Erythroblast (primary cell): ENCODE measurements around the gene HELZ2.

Experiments used
- GATA1 ChIP-seq: IDR thresholded peaks from 2 replicates; pipeline ENCODE4 v1.6.1; 2011; ENCODE audit warnings: low read depth, mild to moderate bottlenecking, control low read depth, low read length, moderate library complexity
- POLR2A ChIP-seq: IDR thresholded peaks from 2 replicates; pipeline ENCODE4 v1.6.1; 2011; ENCODE audit warnings: mild to moderate bottlenecking, low read length

GRCh38 chr20:63570281-63571086 lies 3.6 kb downstream of the HELZ2 start:
- TF ChIP-seq POLR2A, result no peak
- no peak for TF ChIP-seq GATA1
